CD1c-positive myeloid dendritic cell (primary cell): ENCODE data around the gene IGFL2.
"Not testable (repeated sequence)": the region's sequence is repeated elsewhere in the genome, so short reads cannot be mapped to it uniquely, and the experiment has no call there.

Experiments used
- DNase-seq: peaks from one replicate; pipeline ENCODE4 v3.0.0-alpha.2; 2016; ENCODE audit errors: extremely low spot score

Gene IGFL2

DNA sequence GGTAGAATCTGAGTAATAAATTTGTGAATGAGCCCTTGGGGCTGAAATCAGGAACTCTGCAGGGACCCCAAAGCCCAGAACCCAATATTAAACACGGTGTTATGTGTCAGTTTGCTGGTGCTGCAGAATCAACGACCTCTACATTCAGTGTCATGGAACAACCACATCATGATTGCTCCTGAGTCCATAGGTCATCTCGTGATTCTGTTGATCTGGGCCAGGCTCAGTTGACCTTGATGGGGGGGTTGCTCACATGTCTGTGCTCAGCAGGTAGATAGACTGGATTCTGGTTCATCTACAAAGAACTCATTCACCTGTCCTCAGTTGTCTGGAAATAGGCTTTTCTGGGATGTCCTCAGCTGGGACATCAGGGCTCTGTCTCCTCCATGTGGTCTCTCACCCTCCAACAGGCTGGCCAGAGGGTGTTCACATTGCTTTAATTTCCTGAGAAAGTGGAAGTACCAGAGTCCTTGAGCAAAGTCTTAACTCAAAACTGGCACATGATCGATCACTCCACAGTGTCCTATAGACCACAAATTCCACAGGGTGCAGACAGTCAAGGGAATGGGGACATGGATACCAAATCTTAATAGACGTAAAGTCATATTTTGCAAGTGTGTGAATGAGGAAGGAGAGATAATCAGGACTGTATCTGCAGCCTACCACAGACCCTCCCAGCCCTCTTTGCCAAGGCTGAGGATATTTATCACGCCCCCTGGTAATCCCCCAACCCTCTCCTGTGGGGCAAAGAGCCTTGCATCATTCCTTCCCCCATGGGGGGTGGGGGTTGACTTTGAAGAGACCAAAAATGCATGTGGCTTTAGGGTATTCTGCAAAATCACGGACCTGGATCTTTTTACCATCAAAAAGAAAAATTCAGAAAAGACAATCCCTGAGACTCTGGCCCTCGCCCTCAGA is 42.2 kb downstream of the IGFL2 start:
- peak; percentile 42 for DNase-seq

DNA sequence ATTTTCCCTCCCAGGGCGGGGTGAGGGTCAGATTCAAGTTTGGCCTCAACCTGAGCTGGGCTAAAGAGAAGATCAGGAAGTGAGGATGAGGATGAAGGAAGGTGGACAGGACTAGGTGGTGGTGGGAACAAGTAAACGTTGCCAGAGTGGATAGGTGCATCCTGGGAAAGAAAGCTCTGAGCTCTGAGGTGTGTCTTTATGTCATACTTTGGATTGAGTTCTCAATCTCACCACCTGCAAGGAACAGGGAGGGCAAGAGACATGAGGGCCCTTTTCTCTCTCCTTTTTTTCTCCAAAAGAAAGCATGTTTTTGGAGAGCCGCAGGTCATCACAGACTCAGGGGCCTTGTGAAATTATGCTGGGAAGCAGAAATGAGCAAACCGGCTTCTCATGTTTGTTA is 43.3 kb downstream of the IGFL2 start:
- no peak for DNase-seq

DNA sequence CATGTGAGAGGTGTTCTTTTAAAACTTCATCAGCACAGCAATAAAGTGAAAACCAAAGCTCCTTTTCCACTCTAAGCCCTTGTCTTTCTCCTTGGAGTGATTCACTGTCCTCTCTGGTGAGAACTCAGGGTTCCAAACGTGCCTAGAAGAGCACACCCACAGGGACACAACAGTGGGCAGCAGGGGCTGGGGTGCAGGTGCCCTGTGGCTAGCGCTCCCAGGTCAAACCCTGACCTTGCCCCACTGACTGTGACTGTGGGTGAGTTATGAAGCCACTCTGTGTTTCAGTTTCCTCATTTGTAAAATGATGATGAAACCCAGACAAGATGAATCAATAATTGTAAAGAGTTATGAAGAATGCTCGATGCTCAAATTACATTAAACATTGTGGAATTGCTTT is 43.9 kb downstream of the IGFL2 start:
- peak; percentile 79 for DNase-seq

DNA sequence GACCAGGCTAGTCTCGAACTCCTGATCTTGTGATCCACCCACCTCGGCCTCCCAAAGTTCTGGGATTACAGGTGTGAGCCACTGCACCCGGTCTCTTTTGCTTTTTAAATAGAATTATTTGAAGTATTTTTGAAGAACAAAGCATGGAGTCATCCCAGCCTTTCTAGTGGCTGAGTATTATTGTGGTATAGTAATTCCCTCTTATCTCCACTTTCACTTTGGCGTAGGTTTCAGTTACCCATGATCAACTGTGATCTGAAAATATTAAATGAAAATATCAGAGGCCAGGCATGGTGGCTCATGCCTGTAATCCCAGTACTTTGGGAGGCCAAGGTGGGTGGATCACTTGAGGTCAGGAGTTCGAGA is 44.6 kb downstream of the IGFL2 start:
- DNase-seq: peak; percentile 25

DNA sequence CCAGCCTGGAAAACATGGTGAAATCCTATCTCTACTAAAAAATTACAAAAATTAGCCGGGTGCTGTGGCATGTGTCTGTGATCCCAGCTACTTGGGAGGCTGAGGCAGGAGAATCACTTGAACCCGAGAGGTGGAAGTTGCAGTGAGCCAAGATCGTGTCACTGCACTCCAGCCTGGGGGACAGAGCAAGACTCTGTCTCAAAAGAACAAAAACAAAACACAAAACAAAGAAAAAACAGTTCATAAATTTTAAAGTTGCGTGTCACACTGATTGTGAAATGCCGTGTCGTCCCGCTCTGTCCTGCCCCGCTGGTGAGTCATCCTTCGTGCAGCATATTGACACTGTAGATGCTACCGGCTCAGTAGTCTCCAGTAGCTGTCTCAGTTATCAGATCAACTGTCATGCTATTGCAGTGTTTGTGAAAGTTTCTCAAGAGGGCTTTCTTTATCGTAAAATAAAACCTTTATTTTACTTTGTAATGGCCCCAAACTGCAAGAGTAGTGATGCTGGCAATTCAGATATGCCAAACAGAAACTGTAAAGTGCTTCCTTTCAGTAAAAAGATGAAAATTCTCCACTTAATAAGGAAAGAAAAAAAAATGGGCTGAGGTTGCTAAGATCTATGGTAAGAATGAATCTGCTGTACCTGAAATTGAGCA is 45.1 kb downstream of the IGFL2 start:
- peak; percentile 89 for DNase-seq

DNA sequence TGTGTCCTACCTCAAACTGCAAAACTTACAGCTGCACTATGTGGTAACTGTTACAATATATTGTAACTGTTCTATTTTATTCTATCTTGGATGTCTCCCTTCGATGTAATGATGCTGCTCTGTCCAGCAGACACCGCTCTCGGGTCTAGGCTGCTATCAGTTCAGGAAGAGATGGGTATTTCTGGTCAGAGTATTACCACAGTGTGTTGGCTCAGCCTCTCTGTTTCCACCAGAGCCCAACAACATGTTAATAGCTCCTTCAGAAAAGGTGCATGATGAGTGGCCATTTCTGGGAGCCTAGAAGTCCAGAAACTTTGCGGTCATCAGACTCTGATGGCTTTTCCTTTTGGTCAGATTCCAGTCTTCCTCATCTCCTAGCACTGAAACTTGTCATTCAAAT is 45.6 kb downstream of the IGFL2 start:
- no peak for DNase-seq

DNA sequence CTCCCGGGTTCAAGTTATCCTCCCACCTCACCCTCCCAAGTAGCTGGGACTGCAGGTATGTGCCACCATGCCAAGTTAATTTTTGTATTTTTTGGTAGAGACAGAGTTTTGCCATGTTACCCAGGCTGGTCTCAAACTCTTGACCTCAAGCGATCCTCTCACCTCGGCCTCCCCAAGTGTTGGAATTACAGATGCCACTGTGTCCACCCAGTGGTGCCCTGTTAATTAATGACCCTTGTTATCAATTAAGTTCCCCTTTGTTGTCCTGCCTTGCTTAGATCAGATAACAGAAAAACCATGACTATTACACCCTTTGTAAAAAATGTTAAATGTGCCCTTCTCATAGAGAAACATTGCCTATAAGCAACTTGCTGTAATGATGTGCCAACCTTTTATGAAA is 47.1 kb downstream of the IGFL2 start:
- no peak for DNase-seq

DNA sequence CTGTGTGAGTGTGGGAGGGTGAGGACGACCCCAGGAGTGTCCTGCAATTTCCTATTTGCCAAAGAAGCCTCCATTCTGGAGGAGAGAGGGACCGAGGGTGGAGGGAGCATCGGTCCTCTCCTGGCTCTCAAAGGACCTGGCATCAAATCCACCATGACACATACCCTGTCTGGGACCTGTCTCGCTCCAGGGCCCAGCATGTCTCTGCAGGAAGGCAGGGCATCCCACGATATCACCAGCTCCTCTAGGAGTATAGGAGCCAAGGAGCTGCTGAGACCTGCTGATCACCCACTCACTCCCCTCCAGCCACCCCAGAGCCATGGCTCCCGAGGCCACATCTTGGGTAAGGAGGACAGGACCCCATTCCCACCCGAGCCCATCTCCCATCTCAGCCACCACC is 47.9 kb downstream of the IGFL2 start:
- not testable (repeated sequence) for DNase-seq

DNA sequence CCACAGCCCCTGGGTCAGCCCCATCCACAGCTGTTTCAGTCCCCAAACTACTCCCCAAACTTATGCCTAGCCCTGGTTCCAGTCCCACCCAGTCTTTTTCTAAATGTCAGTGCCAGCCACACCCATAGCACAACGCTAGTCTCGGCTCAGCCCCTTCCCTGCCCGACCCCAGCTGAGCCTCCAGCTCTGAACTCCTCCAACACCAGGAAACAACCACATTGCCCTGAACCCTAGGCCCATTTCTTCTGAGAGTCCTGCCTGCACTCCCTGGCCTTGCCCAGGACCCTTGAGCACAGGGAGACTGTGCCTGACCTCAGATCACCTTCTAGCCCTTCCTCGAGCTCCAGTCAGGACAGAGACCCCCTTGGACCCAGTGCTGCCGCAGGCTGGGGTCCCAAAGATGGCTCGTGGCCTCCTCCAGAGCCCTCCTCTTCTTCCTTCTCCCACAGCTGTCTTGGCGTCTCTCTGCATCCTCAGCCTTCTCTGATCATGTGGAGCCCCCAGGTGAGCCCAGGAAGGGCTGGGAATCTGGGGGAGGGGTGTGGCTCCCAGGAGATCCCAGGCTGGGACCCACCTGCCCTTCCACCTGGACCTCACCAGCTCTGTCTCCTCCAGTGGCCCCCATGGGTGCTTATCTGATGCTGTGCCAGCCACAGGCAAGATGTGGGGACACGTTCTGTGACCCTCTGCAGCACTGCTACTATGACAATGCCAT is 48.5 kb downstream of the IGFL2 start:
- no peak for DNase-seq

DNA sequence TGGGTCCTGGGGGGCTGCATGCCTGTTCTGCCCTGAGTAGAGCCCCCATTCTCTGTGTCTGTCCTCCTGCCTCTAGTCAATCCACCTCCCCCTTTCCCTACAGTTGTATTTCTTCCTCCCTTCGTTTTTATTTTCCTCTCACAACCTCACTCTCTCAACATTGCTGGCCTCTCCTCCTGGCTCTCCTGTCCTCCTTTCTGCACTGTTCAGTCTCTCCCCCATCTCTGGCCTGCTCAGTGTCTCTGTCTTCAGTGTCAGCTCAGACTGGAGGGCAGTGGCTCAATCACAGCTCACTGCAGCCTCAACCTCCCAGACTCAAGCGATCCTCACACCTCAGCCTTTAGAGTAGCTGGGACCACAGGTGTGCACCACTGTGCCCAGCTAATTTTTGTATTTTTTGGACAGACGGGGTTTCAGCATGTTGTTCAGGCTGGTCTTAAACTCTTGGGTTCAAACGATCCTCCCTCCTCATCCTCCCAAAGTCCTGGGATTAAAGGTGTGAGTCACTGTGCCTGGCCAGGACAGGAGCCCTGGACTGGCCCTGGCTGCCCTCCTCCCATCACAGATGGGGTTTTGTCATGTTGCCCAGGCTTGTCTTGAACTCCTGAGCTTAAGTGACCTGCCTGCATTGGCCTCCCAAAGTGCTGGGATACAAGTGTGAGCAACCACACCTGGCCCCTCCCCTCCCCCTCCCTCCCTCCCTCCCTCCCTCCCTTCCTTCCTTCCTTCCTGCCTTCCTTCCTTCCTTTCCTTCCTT is 49.5 kb downstream of the IGFL2 start:
- no peak for DNase-seq

DNA sequence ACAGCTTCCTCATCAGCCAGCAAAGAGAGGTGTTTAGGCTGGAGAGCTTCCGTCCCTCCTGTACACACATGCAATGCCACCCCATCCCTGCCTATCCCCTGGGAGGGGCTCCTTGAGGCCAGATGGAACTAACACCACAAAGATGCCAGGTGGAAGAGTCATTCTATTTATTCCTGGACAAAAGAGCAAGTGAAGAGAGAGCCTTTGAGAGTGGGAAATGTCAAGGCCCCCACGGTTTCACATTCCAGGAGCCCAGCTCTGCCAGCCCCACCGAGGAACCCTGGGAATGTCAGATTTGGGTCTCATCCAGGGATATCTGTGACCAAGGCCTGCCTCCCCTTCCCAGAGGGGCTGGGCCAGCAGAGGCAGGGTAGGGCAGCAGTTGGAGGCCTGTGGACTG is 50.7 kb downstream of the IGFL2 start:
- DNase-seq: no peak

DNA sequence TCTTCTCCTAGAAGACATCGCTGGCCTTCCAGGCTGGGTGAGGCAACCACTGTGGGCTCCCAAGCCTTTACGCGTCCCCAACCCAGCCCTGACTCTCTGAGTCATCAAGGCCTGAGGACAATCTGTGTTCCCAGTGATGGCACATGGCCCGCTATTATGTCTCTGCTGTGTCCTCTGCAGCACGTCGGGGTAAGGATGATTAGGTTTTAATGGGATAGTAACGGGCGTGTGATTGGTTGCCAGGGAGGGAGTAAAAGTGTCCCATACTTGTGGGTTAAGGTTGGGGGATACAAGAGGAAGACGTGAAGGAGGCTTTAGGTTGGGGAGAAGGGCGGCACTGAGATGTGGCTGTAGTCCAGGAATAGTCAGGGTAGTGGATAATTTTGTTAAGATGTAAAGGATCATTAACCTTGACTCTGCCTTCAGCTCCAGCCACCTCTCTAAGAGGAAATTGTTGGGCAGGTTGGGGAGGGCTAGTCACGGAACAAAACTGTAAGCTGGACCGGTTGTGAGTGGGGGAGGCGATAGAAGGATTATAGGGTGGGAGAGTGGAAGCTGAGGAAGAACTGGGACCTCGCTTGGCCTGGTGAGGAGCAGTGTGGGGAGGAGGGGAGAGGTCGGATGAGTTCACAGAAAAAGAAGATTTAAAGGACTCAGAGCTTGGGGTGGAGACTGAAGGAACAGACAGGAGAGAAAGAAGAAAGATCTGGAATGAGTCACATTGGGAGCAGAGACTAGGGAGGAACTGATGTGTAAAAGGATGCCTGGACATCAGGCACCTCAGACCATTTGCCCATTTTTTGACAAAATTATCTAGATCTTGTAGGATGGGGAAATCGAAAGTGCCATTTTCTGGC is 53.6 kb downstream of the IGFL2 start:
- no peak for DNase-seq

DNA sequence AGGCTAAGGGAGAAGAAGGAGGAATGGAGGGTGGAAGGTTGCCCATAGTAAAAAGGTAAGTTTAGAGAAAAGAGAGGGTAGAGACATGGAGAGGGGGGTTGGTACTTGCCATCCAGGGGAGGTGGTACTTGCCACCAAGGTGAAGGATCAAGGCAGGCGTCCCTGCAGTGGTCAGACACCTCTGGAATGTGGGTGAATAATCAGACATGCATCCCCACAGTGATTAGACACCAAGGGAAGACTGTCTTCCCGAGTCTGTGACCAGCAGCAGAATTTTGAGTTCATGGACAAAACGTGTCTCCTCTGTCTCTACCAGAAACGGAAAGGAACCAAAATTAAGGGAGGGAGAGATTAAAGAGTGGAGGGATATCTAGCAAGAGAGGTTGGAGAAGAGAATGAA is 54.4 kb downstream of the IGFL2 start:
- DNase-seq: no peak

DNA sequence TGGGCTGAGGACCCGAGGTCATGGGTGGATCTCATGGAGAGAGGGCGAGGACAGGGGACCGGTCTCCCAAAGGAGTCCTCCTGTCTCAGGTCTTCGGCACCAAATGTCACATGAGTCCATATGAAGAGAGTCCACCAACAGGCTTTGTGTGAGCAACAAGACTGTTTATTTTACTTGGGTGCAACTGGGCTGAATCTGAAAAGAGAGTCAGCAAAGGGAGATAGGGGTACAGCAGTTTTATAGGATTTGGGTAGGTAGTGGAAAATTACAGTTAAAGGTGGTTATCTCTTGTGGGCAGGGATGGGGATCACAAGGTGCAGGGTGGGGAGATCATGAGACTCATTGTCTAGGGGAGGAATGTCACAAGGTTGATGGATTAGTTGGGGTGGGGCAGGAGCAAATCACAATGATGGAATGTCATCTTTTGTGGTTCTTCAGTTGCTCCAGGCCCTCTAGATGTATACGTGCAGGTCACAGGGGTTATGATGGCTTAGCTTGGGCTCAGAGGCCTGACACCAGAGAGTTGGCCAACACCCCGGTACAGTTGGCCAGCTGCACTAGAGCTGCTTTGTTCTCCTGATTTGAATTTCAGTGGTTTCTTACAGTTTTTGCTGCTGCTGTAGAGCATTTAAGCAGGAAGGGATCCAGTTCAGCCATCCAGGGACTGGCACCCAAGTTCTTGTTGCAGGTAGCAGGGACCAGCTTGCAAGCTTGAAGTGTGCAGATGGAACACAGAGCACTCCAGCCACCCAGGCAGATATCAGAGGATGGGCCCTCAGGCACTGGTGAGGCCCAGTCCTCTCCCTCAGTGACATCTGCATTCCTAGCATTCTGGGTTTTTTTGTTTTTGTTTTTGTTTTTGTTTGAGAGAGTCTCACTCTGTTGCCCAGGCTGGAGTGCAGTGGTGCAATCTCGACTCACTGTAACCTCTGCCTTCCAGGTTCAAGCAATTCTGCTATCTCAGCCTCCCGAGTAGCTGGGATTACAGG is 55.1 kb downstream of the IGFL2 start:
- no peak for DNase-seq

DNA sequence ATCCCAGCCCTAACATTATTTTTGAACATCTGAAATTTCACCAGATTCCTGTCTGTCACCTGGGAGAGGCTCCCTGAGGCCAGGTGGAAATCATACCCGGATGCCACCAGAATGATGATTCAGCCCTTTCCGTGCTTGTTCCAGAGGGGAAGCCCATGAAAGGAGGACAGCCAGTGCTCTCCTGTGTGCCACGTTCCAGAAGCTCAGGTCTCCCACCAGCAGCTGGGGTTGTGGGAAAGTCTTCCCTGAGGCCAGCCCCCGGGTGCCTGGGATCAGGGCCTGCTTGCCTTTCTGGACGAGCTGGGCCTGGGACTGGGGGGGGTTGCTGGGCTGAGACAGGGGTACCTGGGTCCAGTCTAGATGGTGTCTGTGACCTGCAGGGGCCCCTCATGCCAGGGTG is 56.0 kb downstream of the IGFL2 start:
- no peak for DNase-seq

DNA sequence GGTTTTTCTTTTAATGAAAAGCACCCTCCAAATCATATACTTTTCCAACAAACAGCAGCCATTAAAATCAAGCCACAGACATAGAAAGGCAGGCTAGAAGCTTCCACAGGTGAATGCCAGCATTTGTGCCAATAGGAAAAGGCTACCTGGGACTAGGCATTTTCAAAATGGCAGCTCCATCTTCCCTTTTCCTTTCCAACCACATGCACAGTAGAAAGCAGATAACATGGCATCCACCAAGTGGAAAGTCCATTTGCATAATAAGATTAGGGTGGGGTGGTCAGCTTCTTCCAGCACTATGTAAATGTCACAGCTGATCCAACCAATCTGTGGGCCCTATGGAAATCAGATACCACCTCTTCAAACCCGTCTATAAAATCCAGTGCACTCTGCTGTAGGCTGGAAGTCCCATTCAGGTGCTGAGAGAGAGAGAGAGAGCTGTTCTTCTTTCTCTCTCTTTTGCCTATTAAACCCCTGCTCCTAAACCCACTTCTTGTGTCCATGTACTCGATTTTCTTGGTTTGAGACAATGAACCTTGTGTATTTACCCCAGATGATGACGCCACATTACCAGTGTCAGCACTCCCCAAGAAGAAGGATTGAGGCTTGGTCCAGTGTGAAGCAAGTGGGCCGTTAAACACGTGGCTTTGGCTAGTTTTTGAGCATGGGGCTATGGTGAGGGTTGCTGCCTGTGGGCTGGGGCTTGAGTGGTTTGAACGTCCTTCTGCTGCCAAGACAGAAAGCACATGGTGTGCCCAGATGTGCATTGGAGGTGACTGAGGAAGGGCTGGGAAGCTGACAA is 57.3 kb downstream of the IGFL2 start:
- no peak for DNase-seq

DNA sequence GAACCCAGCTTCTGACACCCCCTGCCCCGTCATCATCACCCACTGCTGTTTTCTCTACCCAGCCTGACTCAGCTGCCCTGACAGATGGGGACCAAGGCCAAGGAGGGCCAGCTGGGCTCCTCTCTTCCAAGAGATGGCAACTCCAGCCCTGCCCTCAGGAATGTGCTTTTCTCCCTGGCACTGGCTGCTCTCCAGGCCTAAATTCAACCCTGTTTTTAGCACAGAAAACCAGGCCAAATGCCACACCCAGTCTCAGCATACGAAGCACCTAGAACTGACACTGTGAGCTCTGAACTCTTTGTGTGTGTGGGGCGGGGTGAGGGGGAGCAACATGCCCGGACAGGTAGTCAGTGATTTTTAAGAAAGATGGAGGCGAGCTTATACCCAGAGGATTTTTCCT is 58.1 kb downstream of the IGFL2 start:
- DNase-seq: no peak

DNA sequence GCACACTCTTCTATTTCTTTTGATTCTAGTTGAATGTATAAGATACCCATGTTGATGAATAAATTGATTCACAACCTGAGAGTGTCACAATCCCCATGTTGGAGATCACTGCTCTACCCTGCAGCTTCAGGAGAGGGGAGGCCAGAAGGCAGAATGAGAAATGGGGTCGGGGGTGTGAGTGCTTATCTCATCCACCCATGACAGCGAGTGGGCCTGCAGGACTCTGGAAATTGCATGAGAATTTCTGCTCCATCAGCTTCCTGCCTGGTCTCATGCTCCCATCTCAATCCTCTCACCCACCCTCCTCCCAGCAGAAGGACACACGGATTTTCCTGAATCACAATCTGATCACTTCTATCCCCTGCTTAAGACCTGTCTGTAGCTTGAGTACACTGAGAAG is 58.6 kb downstream of the IGFL2 start:
- no peak for DNase-seq

DNA sequence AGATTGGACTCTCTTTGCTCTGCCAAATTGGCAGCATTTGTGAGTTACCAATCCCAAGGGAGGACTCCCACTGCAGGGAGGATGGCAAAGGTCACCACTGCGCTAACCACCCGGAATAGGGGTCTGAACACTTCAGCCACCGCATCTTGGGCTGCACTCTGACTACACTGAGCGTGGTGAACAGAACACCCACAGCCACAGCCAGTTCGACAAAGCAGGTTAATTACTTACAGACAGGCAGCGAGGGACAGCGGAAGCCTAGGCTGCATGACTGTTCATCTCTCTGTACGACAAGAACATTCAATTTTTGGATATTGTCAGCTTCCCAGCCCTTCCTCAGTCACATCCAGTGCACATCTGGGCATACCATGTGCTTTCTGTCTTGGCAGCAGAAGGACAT is 59.8 kb downstream of the IGFL2 start:
- not testable (repeated sequence) for DNase-seq
